HepG2 (cell line): ENCODE measurements around the gene TBC1D4. TPM values are rescaled to one million over a fixed set of nuclear protein-coding genes. Genes with fewer than 3 reads are reported as not detected.

Experiments used
- ATAC-seq: fragments of 200-7000 bp; cut with Tn5 transposase; 3 replicates; pipeline ENCODE4 v1.9.1; 2020; ENCODE audit warnings: mild to moderate bottlenecking, moderate library complexity
- BruUV-seq: library from RNA; stranded (reverse); fragments of 400-500 nt; replicated peaks from 2 replicates; lab custom pipeline; 2021; lab: Mats Ljungman, UMichigan
- CTCF ChIA-PET: fragments of 300-600 bp; formaldehyde crosslinking; extraction: SDS; loops from one replicate; lab custom pipeline; 2021; ENCODE audit warnings: low total read pairs, inconsistent platforms, low intra/inter-chr PET ratio; lab: Yijun Ruan, JAX
- POLR2A ChIA-PET: fragments of 350-600 bp; sonication (Branson Sonifier 250); formaldehyde crosslinking; loops from one replicate; lab custom pipeline; 2020; ENCODE audit warnings: antibody characterized with exemption, inconsistent platforms; lab: Yijun Ruan, JAX
- DNase-seq: peaks from one replicate; pipeline ENCODE4 v3.0.0-alpha.2; 2015; ENCODE audit warnings: low spot score
- FAIRE-seq: peaks from 3 replicates; lab custom pipeline; 2011; peaks lifted over from hg19 to GRCh38; lab: Jason Lieb, UNC
- H2AFZ ChIP-seq: one replicate; pipeline ENCODE4 v1.6.1; 2011; ENCODE audit warnings: low read length, inconsistent platforms
- H3K27ac ChIP-seq: fragments of 300-600 bp; 3 replicates; pipeline ENCODE4 v1.8.0; 2011; ENCODE audit warnings: mixed run types, mild to moderate bottlenecking, mixed read lengths, low read length, inconsistent platforms; ENCODE audit not compliant: insufficient read depth; ENCODE audit errors: extremely low read length
- H3K27me3 ChIP-seq, 2 experiments: fragments of 200-600 bp in 1 of 2; 2 replicates in 1 of 2; 3 replicates in 1 of 2; pipeline versions ENCODE4 v1.6.0 to v1.8.0; 2011; ENCODE audit warnings: low read length in 2 of 2, mild to moderate bottlenecking in 2 of 2, moderate library complexity in 2 of 2, inconsistent platforms in 1 of 2; ENCODE audit not compliant: insufficient read depth in 2 of 2, control insufficient read depth in 1 of 2
- H3K36me3 ChIP-seq, 2 experiments: fragments of 200-600 bp in 1 of 2; replicated peaks in 1 of 2; 2 replicates in 1 of 2; 3 replicates in 1 of 2; pipeline versions ENCODE4 v1.5.1 to v1.8.0; 2011; ENCODE audit warnings: low read length in 2 of 2, inconsistent platforms in 1 of 2; ENCODE audit not compliant: insufficient read depth in 2 of 2, control insufficient read depth in 1 of 2
- H3K4me1 ChIP-seq: 2 replicates; pipeline ENCODE4 v1.5.1; 2012; ENCODE audit warnings: low read length, inconsistent platforms; ENCODE audit not compliant: insufficient read depth
- H3K4me2 ChIP-seq: 2 replicates; pipeline ENCODE4 v1.6.0; 2011; ENCODE audit warnings: low read depth, low read length, inconsistent platforms
- H3K4me3 ChIP-seq, 3 experiments: fragments of 200-600 bp in 1 of 3; sonication (generic), shearing (Covaris generic) in 1 of 3; replicated peaks in 1 of 3; 2 replicates each; pipeline ENCODE4 v1.5.1; 2011 to 2016; ENCODE audit warnings: low read length in 3 of 3, inconsistent platforms in 2 of 3, low read depth in 2 of 3, mild to moderate bottlenecking in 2 of 3, control low read depth in 1 of 3, mixed read lengths in 1 of 3; ENCODE audit not compliant: insufficient read depth in 1 of 3
- H3K79me2 ChIP-seq: one replicate; pipeline ENCODE4 v1.6.1; 2011; ENCODE audit warnings: low read length, inconsistent platforms; ENCODE audit not compliant: insufficient read depth
- H3K9ac ChIP-seq: 2 replicates; pipeline ENCODE4 v1.6.0; 2011; ENCODE audit warnings: mild to moderate bottlenecking, low read depth, low read length, inconsistent platforms; ENCODE audit not compliant: insufficient read depth
- H3K9me3 ChIP-seq: 2 replicates; pipeline ENCODE4 v1.5.1; 2012; ENCODE audit warnings: mild to moderate bottlenecking, low read length
- H4K20me1 ChIP-seq: 2 replicates; pipeline ENCODE4 v1.6.0; 2011; ENCODE audit warnings: inconsistent platforms, mild to moderate bottlenecking, low read length, moderate library complexity; ENCODE audit not compliant: insufficient read depth
- KDM5B ChIP-seq: sonication (generic); formaldehyde crosslinking; IDR thresholded peaks from 2 replicates; pipeline ENCODE4 v1.4.0; 2020; ENCODE audit warnings: missing genetic modification reagents, mild to moderate bottlenecking, borderline replicate concordance
- RBM22 ChIP-seq: fragments of 200-400 bp; formaldehyde crosslinking; optimal IDR thresholded peaks from 2 replicates; pipeline ENCODE3; 2017; ENCODE audit warnings: mild to moderate bottlenecking, low read length, moderate library complexity
- ZNF687 ChIP-seq: sonication (generic); formaldehyde crosslinking; IDR thresholded peaks from 2 replicates; pipeline ENCODE4 v1.5.1; 2020; ENCODE audit warnings: mild to moderate bottlenecking, missing genetic modification reagents, moderate library complexity
- WGBS: methylation state at CpG from one replicate; pipeline ENCODE4 v1.1.6; 2017; ENCODE audit warnings: low lambda C conversion rate; 5-methylcytosine and 5-hydroxymethylcytosine counted together
- in situ Hi-C: cut with HindIII; loops from 2 replicates; pipeline ENCODE4 v1.10.0; 2017; ENCODE audit warnings: low pct_unique_long_range_greater_than_20kb; ENCODE audit not compliant: extremely low pct_ligation_motif_present
- intact Hi-C: fragments of 100-400 bp; cut with micrococcal nuclease; formaldehyde crosslinking; loops from one replicate; pipeline ENCODE4 v1.10.0; 2022; ENCODE audit not compliant: unreplicated experiment
- polyA plus RNA-seq, 8 experiments: library from polyadenylated mRNA; depleted of rRNA in 3 of 8; stranded (reverse) in 7 of 8; unstranded in 1 of 8; fragments of >200 nt; fragmentation: Illumina TruSeq in 4 of 8; extraction: Trizol in 4 of 8; gene quantifications; 2 replicates each; pipeline versions ENCODE4 v1.2.1 to v1.2.3, GENCODE V29; 2011 to 2016; ENCODE audit warnings: low read depth in 4 of 8, missing spikeins in 1 of 8, mixed read lengths in 1 of 8; ENCODE audit not compliant: insufficient read depth in 1 of 8
- total RNA-seq, 5 experiments: library from RNA; depleted of rRNA; stranded (reverse); fragments of >200 nt; fragmentation: Illumina TruSeq; extraction: Trizol; gene quantifications; 2 replicates each; pipeline ENCODE4 v1.2.3, GENCODE V29; 2016; ENCODE audit warnings: low read depth in 1 of 5

TBC1D4 gene
- total and polyA plus RNA-seq, 2 of the 13 experiments (the other 11 are each of a cell fraction or from before 2014, with no cell fraction given), result 35.9 to 64.4 TPM

- Histone ChIP-seq H2AFZ (no peak overlapping the region), H3K27ac (no peak overlapping the region), H3K9me3 (no peaks in the 10 kb centered on the region), H3K4me1 (peaks cover 84% of the 10 kb centered on the region), H3K4me3 (no peak overlapping the region), H4K20me1 (peaks cover 20% of the 10 kb centered on the region), H3K79me2 (peaks cover 93% of the 10 kb centered on the region), H3K4me2 (no peak overlapping the region), H3K36me3 (peaks cover 0 to 10% of the 10 kb centered on the region in 2 experiments; a peak in 2 of 5 replicates), H3K9ac (no peak overlapping the region), H3K27me3 (no peaks in the 10 kb centered on the region)
- ChIA-PET POLR2A (no interaction called here), CTCF (no interaction called here)
- no peak for FAIRE-seq
- ATAC-seq, result no peak
- intact Hi-C loops (no loop called here), in situ Hi-C loops (no loop called here)
- peak; percentile 39 for TF ChIP-seq RBM22
- no peak for TF ChIP-seq KDM5B
- TF ChIP-seq ZNF687 (CRISPR knock-in tag), result peak; percentile 23; the same call in 1 of the 2 replicates
- no TSS peak for BruUV-seq
- no peak for DNase-seq
- 97% methylated on average over 6 of the region's 6 CpGs for WGBS
Observed at GRCh38 chr13:75417012-75417384, 65.0 kb downstream of the TBC1D4 start.
